CD14-positive monocyte (primary cell): ENCODE results near the gene PEX10. TPM values are rescaled to one million over a fixed set of nuclear protein-coding genes. Genes with fewer than 3 reads are reported as not detected.

Experiments
- DNase-seq, 3 donors: peaks; one replicate each; pipeline ENCODE4 v3.0.0-alpha.2; 2011 to 2022
- H2AFZ ChIP-seq: 2 replicates; pipeline ENCODE4 v1.6.0; 2012; ENCODE audit warnings: mild to moderate bottlenecking, low read depth, low read length, inconsistent platforms; ENCODE audit not compliant: insufficient read depth, poor library complexity, severe bottlenecking
- H3K27ac ChIP-seq, 2 donors: 1 replicate in 1 of 2; 2 replicates in 1 of 2; pipeline ENCODE4 v1.5.1; 2012 to 2013; ENCODE audit warnings: low read length in 2 of 2, control low read depth in 1 of 2, inconsistent platforms in 1 of 2, low read depth in 1 of 2, mild to moderate bottlenecking in 1 of 2
- H3K27me3 ChIP-seq, 2 donors: one replicate each; pipeline versions ENCODE4 v1.6.0 to v1.6.1; 2011 to 2013; ENCODE audit warnings: low read length in 2 of 2; ENCODE audit not compliant: control insufficient read depth in 2 of 2, insufficient read depth in 2 of 2
- H3K36me3 ChIP-seq, 2 donors: replicated peaks in 1 of 2; 1 replicate in 1 of 2; 2 replicates in 1 of 2; pipeline versions ENCODE4 v1.5.1 to v1.6.1; 2012 to 2013; ENCODE audit warnings: low read length in 2 of 2, control low read depth in 1 of 2, inconsistent platforms in 1 of 2, mild to moderate bottlenecking in 1 of 2; ENCODE audit not compliant: insufficient read depth in 2 of 2, control insufficient read depth in 1 of 2
- H3K4me1 ChIP-seq, 2 donors: 1 replicate in 1 of 2; 2 replicates in 1 of 2; pipeline versions ENCODE4 v1.5.1 to v1.6.1; 2012 to 2013; ENCODE audit warnings: low read length in 2 of 2, control low read depth in 1 of 2, inconsistent platforms in 1 of 2, mild to moderate bottlenecking in 1 of 2, moderate library complexity in 1 of 2; ENCODE audit not compliant: insufficient read depth in 2 of 2, control insufficient read depth in 1 of 2
- H3K4me2 ChIP-seq: replicated peaks from 2 replicates; pipeline ENCODE3; 2012; ENCODE audit warnings: low read length, moderate library complexity, mild to moderate bottlenecking; ENCODE audit not compliant: poor library complexity, severe bottlenecking; ENCODE audit errors: extremely low read depth
- H3K4me3 ChIP-seq, 3 experiments: fragments of 200-600 bp in 1 of 3; sonication (generic) in 1 of 3; replicated peaks in 1 of 3; 1 replicate in 2 of 3; 2 replicates in 1 of 3; pipeline ENCODE4 v1.5.1; 2011 to 2013; ENCODE audit warnings: low read length in 3 of 3, mild to moderate bottlenecking in 3 of 3, control low read depth in 2 of 3, low read depth in 2 of 3, inconsistent platforms in 1 of 3, moderate library complexity in 1 of 3
- H3K79me2 ChIP-seq: 2 replicates; pipeline ENCODE4 v1.6.0; 2012; ENCODE audit warnings: mild to moderate bottlenecking, control low read depth, inconsistent platforms, low read length, moderate library complexity; ENCODE audit not compliant: insufficient read depth
- H3K9ac ChIP-seq: 2 replicates; pipeline ENCODE4 v1.6.0; 2017; ENCODE audit warnings: low read length, mild to moderate bottlenecking; ENCODE audit not compliant: insufficient read depth, poor library complexity, severe bottlenecking
- H3K9me3 ChIP-seq, 2 donors: replicated peaks in 1 of 2; 1 replicate in 1 of 2; 2 replicates in 1 of 2; pipeline versions ENCODE4 v1.5.1 to v1.6.1; 2012 to 2013; ENCODE audit warnings: low read length in 2 of 2, control low read depth in 1 of 2; ENCODE audit not compliant: control insufficient read depth in 1 of 2, insufficient read depth in 1 of 2
- H4K20me1 ChIP-seq: 2 replicates; pipeline ENCODE4 v1.6.0; 2012; ENCODE audit warnings: mild to moderate bottlenecking, low read length, control low read depth, moderate library complexity; ENCODE audit not compliant: insufficient read depth
- H3K27ac Mint-ChIP-seq, 7 donors: one replicate each; pipeline ENCODE4 v1.8.0; 2020; ENCODE audit warnings: mild to moderate bottlenecking in 7 of 7, mixed read lengths in 7 of 7, moderate library complexity in 6 of 7, inconsistent platforms in 2 of 7
- H3K27me3 Mint-ChIP-seq, 3 donors: one replicate each; pipeline ENCODE4 v1.8.0; 2021 to 2022; ENCODE audit warnings: low read depth in 3 of 3, mild to moderate bottlenecking in 3 of 3, mixed read lengths in 3 of 3, moderate library complexity in 3 of 3, inconsistent platforms in 1 of 3
- H3K36me3 Mint-ChIP-seq, 2 donors: one replicate each; pipeline ENCODE4 v1.8.0; 2020; ENCODE audit warnings: mixed read lengths in 2 of 2, inconsistent platforms in 1 of 2, mild to moderate bottlenecking in 1 of 2
- H3K4me1 Mint-ChIP-seq: one replicate; pipeline ENCODE4 v1.8.0; 2020; ENCODE audit warnings: mild to moderate bottlenecking, mixed read lengths
- H3K4me3 Mint-ChIP-seq, 2 donors: one replicate each; pipeline ENCODE4 v1.8.0; 2020; ENCODE audit warnings: mild to moderate bottlenecking in 2 of 2, mixed read lengths in 2 of 2, moderate library complexity in 1 of 2
- H3K9me3 Mint-ChIP-seq, 7 donors: one replicate each; pipeline ENCODE4 v1.8.0; 2020 to 2022; ENCODE audit warnings: mixed read lengths in 7 of 7, mild to moderate bottlenecking in 6 of 7, moderate library complexity in 6 of 7, inconsistent platforms in 2 of 7
- CTCF ChIP-seq: fragments of 200-600 bp; IDR thresholded peaks from one replicate; pipeline ENCODE4 v1.8.0; 2022; ENCODE audit warnings: antibody characterized with exemption, mild to moderate bottlenecking
- WGBS: methylation state at CpG from one replicate; pipeline ENCODE4 v1.1.5; 2013; ENCODE audit warnings: missing lambda C conversion rate; ENCODE audit not compliant: insufficient coverage; 5-methylcytosine and 5-hydroxymethylcytosine counted together
- intact Hi-C, 2 donors: fragments of 100-400 bp; cut with micrococcal nuclease; formaldehyde crosslinking; loops; one replicate each; pipeline versions ENCODE4 v1.15.0 to v1.15.1; 2023
- polyA plus RNA-seq, 3 donors: library from polyadenylated mRNA; depleted of rRNA in 1 of 3; unstranded in 2 of 3; stranded (reverse) in 1 of 3; fragments of 300-500 nt in 2 of 3; fragments of >200 nt in 1 of 3; fragmentation: Illumina TruSeq in 2 of 3; gene quantifications; 1 replicate in 2 of 3; 2 replicates in 1 of 3; pipeline ENCODE4 v1.2.3, GENCODE V29; 2012 to 2021

The PEX10 gene
- polyA plus RNA-seq, 3 donors: 7.0 to 10.5 (median 8.2) TPM

GRCh38 chr1:2406451-2407041 lies 5.8 kb downstream of the PEX10 start:
- Mint-ChIP-seq H3K36me3 (peaks cover 46 to 65% of the 10 kb centered on the region in 2 donors), H3K27ac (peak overlapping the region in 3 of 7 donors; percentile 22 to 50 (median 46)), H3K9me3 (no peaks in the 10 kb centered on the region), H3K27me3 (peaks cover 0 to 3% (median 2%) of the 10 kb centered on the region in 3 donors), H3K4me3 (no peak overlapping the region), H3K4me1 (peaks cover 2% of the 10 kb centered on the region)
- Histone ChIP-seq H3K4me1 (peaks cover under 1 to 2% of the 10 kb centered on the region in 2 donors), H4K20me1 (peaks cover 32% of the 10 kb centered on the region), H2AFZ (no peak overlapping the region), H3K36me3 (peaks cover 35 to 46% of the 10 kb centered on the region in 2 donors), H3K4me2 (no peak overlapping the region), H3K9me3 (no peaks in the 10 kb centered on the region), H3K9ac (no peak overlapping the region), H3K79me2 (no peaks in the 10 kb centered on the region), H3K4me3 (no peak overlapping the region), H3K27ac (peak overlapping the region in 1 of 2 donors; percentile 26), H3K27me3 (no peaks in the 10 kb centered on the region)
- 95% methylated on average over 25 of the region's 26 CpGs for WGBS
- intact Hi-C loops: no loop called here
- no peak for TF ChIP-seq CTCF
- DNase-seq: no peak

GRCh38 chr1:2405588-2406295 lies 6.6 kb downstream of the PEX10 start:
- no peaks in the 10 kb centered on the region for H3K9me3 ChIP-seq
- H3K27me3 Mint-ChIP-seq: peaks cover 0 to 3% (median 2%) of the 10 kb centered on the region in 3 donors
- no peaks in the 10 kb centered on the region for H3K4me1 Mint-ChIP-seq
- intact Hi-C loops: no loop called here
- H3K27ac Mint-ChIP-seq: peak overlapping the region in 4 of 7 donors; percentile 23 to 87 (median 66)
- no peaks in the 10 kb centered on the region for H3K4me1 ChIP-seq
- peak overlapping the region in 1 of 2 donors; percentile 26 for H3K27ac ChIP-seq
- no peak overlapping the region for H3K9ac ChIP-seq
- H3K9me3 Mint-ChIP-seq: no peaks in the 10 kb centered on the region
- no peak for DNase-seq
- no peak for TF ChIP-seq CTCF
- H3K27me3 ChIP-seq: no peaks in the 10 kb centered on the region
- H3K4me3 Mint-ChIP-seq: no peak overlapping the region
- H3K36me3 ChIP-seq: peaks cover 39 to 52% of the 10 kb centered on the region in 2 donors
- no peak overlapping the region for H3K4me3 ChIP-seq
- peaks cover 38% of the 10 kb centered on the region for H4K20me1 ChIP-seq
- H3K4me2 ChIP-seq: no peak overlapping the region
- 96% methylated on average over 16 of the region's 28 CpGs for WGBS
- peaks cover 50 to 72% of the 10 kb centered on the region in 2 donors for H3K36me3 Mint-ChIP-seq
- H2AFZ ChIP-seq: no peak overlapping the region
- H3K79me2 ChIP-seq: peaks cover 2% of the 10 kb centered on the region
